ENCODE measurements around the gene ATP8B3.

- TF ChIP-seq POLR2A (IDR thresholded peaks at IDR 0.05): no peak
- no peak for TF ChIP-seq CTCF (IDR thresholded peaks at IDR 0.05)
These were observed 52.8 kb downstream of the ATP8B3 start for GRCh38 chr19:1758959-1759903.

All from heart left ventricle (tissue), 13 donors.